GM18867 (cell line): Measurements from ENCODE around the gene ZCCHC18.
"Not testable (repeated sequence)": the region's sequence is repeated elsewhere in the genome, so short reads cannot be mapped to it uniquely, and the experiment has no call there.

ENCODE experiments used
- ATAC-seq: cut with Tn5 transposase; IDR thresholded peaks from one replicate; pipeline ENCODE4 v1.9.1; 2021; ENCODE audit warnings: mild to moderate bottlenecking, moderate library complexity; ENCODE audit not compliant: unreplicated experiment

ZCCHC18 gene

GRCh38 chrX:104112326-104112951 lies at the start of gene ZCCHC18:
ZCCHC18 (plus strand) TSS chrX:104112523; CDS start chrX:104114112, 1,589 bp downstream.
- peak; percentile 73 for ATAC-seq

- ATAC-seq: not testable (repeated sequence)
These were observed 49.7 kb upstream of the ZCCHC18 start for GRCh38 chrX:104062636-104063035.

- ATAC-seq: peak; percentile 100
These were observed 36.4 kb upstream of the ZCCHC18 start, which contains the start of gene TMSB15C for GRCh38 chrX:104075778-104076445. TMSB15C (minus strand) TSS chrX:104076236.

GRCh38 chrX:104077854-104078253 lies 34.5 kb upstream of the ZCCHC18 start:
- ATAC-seq: not testable (repeated sequence)

- no peak for ATAC-seq
These were observed 28.3 kb upstream of the ZCCHC18 start for GRCh38 chrX:104084063-104084462.

- ATAC-seq: no peak
These were observed 27.6 kb upstream of the ZCCHC18 start for GRCh38 chrX:104084534-104085277.

- no peak for ATAC-seq
These were observed 26.8 kb upstream of the ZCCHC18 start for GRCh38 chrX:104085477-104085876.

GRCh38 chrX:104085919-104086318 lies 26.4 kb upstream of the ZCCHC18 start:
- no peak for ATAC-seq

- peak; percentile 88 for ATAC-seq
These were observed 14.0 kb upstream of the ZCCHC18 start for GRCh38 chrX:104098151-104098808.

GRCh38 chrX:104098919-104099318 lies 13.4 kb upstream of the ZCCHC18 start:
- no peak for ATAC-seq

GRCh38 chrX:104104676-104105075 lies 7.6 kb upstream of the ZCCHC18 start:
- ATAC-seq: no peak

- ATAC-seq: no peak
These were observed 6.7 kb upstream of the ZCCHC18 start for GRCh38 chrX:104105330-104106262.

- no peak for ATAC-seq
These were observed 3.4 kb upstream of the ZCCHC18 start for GRCh38 chrX:104108955-104109354.

- peak; percentile 55 for ATAC-seq
These were observed 1.7 kb upstream of the ZCCHC18 start for GRCh38 chrX:104110491-104111240.

GRCh38 chrX:104113222-104113965 lies 1.1 kb downstream of the ZCCHC18 start:
- peak; percentile 43 for ATAC-seq

- no peak for ATAC-seq
These were observed 5.4 kb downstream of the ZCCHC18 start for GRCh38 chrX:104117759-104118158.

- no peak for ATAC-seq
These were observed 6.4 kb downstream of the ZCCHC18 start for GRCh38 chrX:104118765-104119164.

GRCh38 chrX:104122829-104123228 lies 10.5 kb downstream of the ZCCHC18 start:
- ATAC-seq: no peak

- no peak for ATAC-seq
These were observed 14.5 kb downstream of the ZCCHC18 start for GRCh38 chrX:104126856-104127255.
